Measurements from ENCODE around the gene VAMP5.

Gene VAMP5

DNA sequence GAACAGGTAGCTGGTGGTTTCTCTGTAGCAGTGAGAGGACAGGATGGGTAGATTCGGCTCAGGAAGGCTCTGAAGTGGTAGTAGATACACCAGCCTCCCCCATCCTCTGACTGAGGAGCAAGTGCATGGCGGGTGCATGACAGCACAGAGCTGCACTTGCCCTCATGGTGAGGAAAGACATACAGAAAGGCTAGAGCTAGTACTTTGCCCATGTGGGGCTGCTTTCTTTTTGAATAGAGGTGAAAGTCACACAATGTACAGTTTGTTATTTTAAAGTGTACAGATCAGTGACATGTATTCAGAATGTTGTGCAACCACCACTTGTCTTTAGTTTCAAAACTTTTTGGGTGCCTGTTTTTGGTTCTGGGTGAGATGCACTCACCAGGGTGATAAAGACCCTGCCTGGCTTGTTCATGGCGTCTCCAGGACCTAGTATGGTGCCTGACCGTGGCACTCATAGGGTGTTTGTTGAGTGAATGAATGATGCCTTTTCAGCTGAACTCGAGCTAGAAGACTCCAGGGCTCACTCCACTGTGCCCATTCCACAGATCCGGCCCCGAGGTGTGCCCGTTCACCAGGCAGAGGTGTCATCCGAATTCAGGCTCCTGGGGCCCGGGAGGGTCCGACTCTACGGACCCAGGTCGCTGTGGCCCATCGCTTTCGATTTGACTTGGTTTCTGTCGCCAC, 421 bp upstream of the VAMP5 start:
- WGBS (ENCODE audit: extremely low coverage, insufficient coverage, insufficient read length), result no CpG with 5 or more reads among the region's 16 CpGs
- H2AK5ac ChIP-seq (ENCODE audit: low read length), result no peak overlapping the region
- peaks cover 4% of the 10 kb centered on the region for H3K79me1 ChIP-seq (ENCODE audit: low read length)
- H3K79me2 ChIP-seq (ENCODE audit: control insufficient read depth, insufficient read depth, low read length, poor library complexity), result no peaks in the 10 kb centered on the region
- H3K14ac ChIP-seq (ENCODE audit: low read length), result no peak overlapping the region
- no peak overlapping the region for H3K27ac ChIP-seq (ENCODE audit: low read depth, low read length)
- H4K12ac ChIP-seq (ENCODE audit: low read depth, low read length), result no peak overlapping the region
- no peaks in the 10 kb centered on the region for H3K27me3 ChIP-seq (ENCODE audit: insufficient read depth, low read length)
- H3K4ac ChIP-seq (ENCODE audit: low read depth, low read length), result no peak overlapping the region
- H4K8ac ChIP-seq (ENCODE audit: low read depth, low read length), result no peak overlapping the region
- H2BK5ac ChIP-seq (ENCODE audit: low read depth, low read length, poor library complexity), result no peak overlapping the region
- no peak overlapping the region for H2BK12ac ChIP-seq (ENCODE audit: low read length)
- H3K9ac ChIP-seq (ENCODE audit: low read length), result no peak overlapping the region
- peaks cover 8 to 10% of the 10 kb centered on the region in 2 experiments for H3K36me3 ChIP-seq (ENCODE audit: control insufficient read depth in 1 of 2, insufficient read depth in 2 of 2, low read length in 2 of 2)
- H2BK120ac ChIP-seq (ENCODE audit: insufficient read depth, low read length, poor library complexity), result no peak overlapping the region
- peak overlapping the region; percentile 6 for H3K4me2 ChIP-seq (ENCODE audit: low read length)
- no peaks in the 10 kb centered on the region for H3K9me3 ChIP-seq (ENCODE audit: insufficient read depth, low read depth, low read length)
- no peak overlapping the region for H2AFZ ChIP-seq (ENCODE audit: insufficient read depth, low read length, poor library complexity)
- H3K4me1 ChIP-seq (ENCODE audit: control insufficient read depth in 1 of 2, insufficient read depth in 2 of 2, low read length in 2 of 2), result peaks cover 37 to 41% of the 10 kb centered on the region in 2 experiments
- H3K4me3 ChIP-seq (ENCODE audit: low read depth, low read length), result no peak overlapping the region
- no peak for DNase-seq
- H3K23ac ChIP-seq (ENCODE audit: low read length), result no peak overlapping the region
- no peak overlapping the region for H4K91ac ChIP-seq (ENCODE audit: low read depth, low read length)
- H3K18ac ChIP-seq (ENCODE audit: low read length), result no peak overlapping the region

- peak overlapping the region; percentile 25 for H2AFZ ChIP-seq (ENCODE audit: insufficient read depth, low read length, poor library complexity)
- H3K27me3 ChIP-seq (ENCODE audit: insufficient read depth, low read length), result no peaks in the 10 kb centered on the region
- no peak overlapping the region for H4K91ac ChIP-seq (ENCODE audit: low read depth, low read length)
- H3K23ac ChIP-seq (ENCODE audit: low read length), result no peak overlapping the region
- H2BK12ac ChIP-seq (ENCODE audit: low read length), result peak overlapping the region; percentile 2
- H3K27ac ChIP-seq (ENCODE audit: low read depth, low read length), result peak overlapping the region; percentile 28
- peak overlapping the region; percentile 46 for H3K4me2 ChIP-seq (ENCODE audit: low read length)
- peak; percentile 75 to 84 for DNase-seq
- peaks cover 24 to 28% of the 10 kb centered on the region in 2 experiments for H3K4me1 ChIP-seq (ENCODE audit: control insufficient read depth in 1 of 2, insufficient read depth in 2 of 2, low read length in 2 of 2)
- H3K36me3 ChIP-seq (ENCODE audit: control insufficient read depth in 1 of 2, insufficient read depth in 2 of 2, low read length in 2 of 2), result peaks cover 8 to 10% of the 10 kb centered on the region in 2 experiments
- H3K79me1 ChIP-seq (ENCODE audit: low read length), result peaks cover 4% of the 10 kb centered on the region
- H4K8ac ChIP-seq (ENCODE audit: low read depth, low read length), result peak overlapping the region; percentile 52
- peak overlapping the region; percentile 9 for H2BK5ac ChIP-seq (ENCODE audit: low read depth, low read length, poor library complexity)
- no peak overlapping the region for H3K9ac ChIP-seq (ENCODE audit: low read length)
- no peaks in the 10 kb centered on the region for H3K79me2 ChIP-seq (ENCODE audit: control insufficient read depth, insufficient read depth, low read length, poor library complexity)
- no peak overlapping the region for H4K12ac ChIP-seq (ENCODE audit: low read depth, low read length)
- no peak overlapping the region for H3K4ac ChIP-seq (ENCODE audit: low read depth, low read length)
- H2AK5ac ChIP-seq (ENCODE audit: low read length), result no peak overlapping the region
- H3K9me3 ChIP-seq (ENCODE audit: insufficient read depth, low read depth, low read length), result no peaks in the 10 kb centered on the region
- H2BK120ac ChIP-seq (ENCODE audit: insufficient read depth, low read length, poor library complexity), result peak overlapping the region; percentile 48
- WGBS (ENCODE audit: extremely low coverage, insufficient coverage, insufficient read length), result no CpG with 5 or more reads among the region's 9 CpGs
- no peak overlapping the region for H3K4me3 ChIP-seq (ENCODE audit: low read depth, low read length)
- peak overlapping the region; percentile 12 for H3K14ac ChIP-seq (ENCODE audit: low read length)
- H3K18ac ChIP-seq (ENCODE audit: low read length), result no peak overlapping the region
Measured at GRCh38 chr2:85584857-85585780, 888 bp downstream of the VAMP5 start.

GRCh38 chr2:85585781-85586105, 1.5 kb downstream of the VAMP5 start:
- no peak overlapping the region for H3K9ac ChIP-seq (ENCODE audit: low read length)
- H3K27ac ChIP-seq (ENCODE audit: low read depth, low read length), result no peak overlapping the region
- H4K12ac ChIP-seq (ENCODE audit: low read depth, low read length), result no peak overlapping the region
- no peak overlapping the region for H2BK5ac ChIP-seq (ENCODE audit: low read depth, low read length, poor library complexity)
- H3K23ac ChIP-seq (ENCODE audit: low read length), result no peak overlapping the region
- no peak overlapping the region for H4K91ac ChIP-seq (ENCODE audit: low read depth, low read length)
- no peak overlapping the region for H2BK12ac ChIP-seq (ENCODE audit: low read length)
- peaks cover 23 to 27% of the 10 kb centered on the region in 2 experiments for H3K4me1 ChIP-seq (ENCODE audit: control insufficient read depth in 1 of 2, insufficient read depth in 2 of 2, low read length in 2 of 2)
- no peak overlapping the region for H4K8ac ChIP-seq (ENCODE audit: low read depth, low read length)
- H3K27me3 ChIP-seq (ENCODE audit: insufficient read depth, low read length), result no peaks in the 10 kb centered on the region
- no peak overlapping the region for H3K4me2 ChIP-seq (ENCODE audit: low read length)
- no peak overlapping the region for H2AK5ac ChIP-seq (ENCODE audit: low read length)
- peaks cover 4% of the 10 kb centered on the region for H3K79me1 ChIP-seq (ENCODE audit: low read length)
- no peaks in the 10 kb centered on the region for H3K9me3 ChIP-seq (ENCODE audit: insufficient read depth, low read depth, low read length)
- no peak overlapping the region for H2AFZ ChIP-seq (ENCODE audit: insufficient read depth, low read length, poor library complexity)
- no peak overlapping the region for H3K14ac ChIP-seq (ENCODE audit: low read length)
- peak; percentile 73 to 93 for DNase-seq
- peaks cover 7 to 8% of the 10 kb centered on the region in 2 experiments for H3K36me3 ChIP-seq (ENCODE audit: control insufficient read depth in 1 of 2, insufficient read depth in 2 of 2, low read length in 2 of 2)
- no peaks in the 10 kb centered on the region for H3K79me2 ChIP-seq (ENCODE audit: control insufficient read depth, insufficient read depth, low read length, poor library complexity)
- no peak overlapping the region for H3K18ac ChIP-seq (ENCODE audit: low read length)
- no peak overlapping the region for H2BK120ac ChIP-seq (ENCODE audit: insufficient read depth, low read length, poor library complexity)
- WGBS (ENCODE audit: extremely low coverage, insufficient coverage, insufficient read length), result no CpG with 5 or more reads among the region's 1 CpG
- H3K4ac ChIP-seq (ENCODE audit: low read depth, low read length), result no peak overlapping the region
- no peak overlapping the region for H3K4me3 ChIP-seq (ENCODE audit: low read depth, low read length)

DNA sequence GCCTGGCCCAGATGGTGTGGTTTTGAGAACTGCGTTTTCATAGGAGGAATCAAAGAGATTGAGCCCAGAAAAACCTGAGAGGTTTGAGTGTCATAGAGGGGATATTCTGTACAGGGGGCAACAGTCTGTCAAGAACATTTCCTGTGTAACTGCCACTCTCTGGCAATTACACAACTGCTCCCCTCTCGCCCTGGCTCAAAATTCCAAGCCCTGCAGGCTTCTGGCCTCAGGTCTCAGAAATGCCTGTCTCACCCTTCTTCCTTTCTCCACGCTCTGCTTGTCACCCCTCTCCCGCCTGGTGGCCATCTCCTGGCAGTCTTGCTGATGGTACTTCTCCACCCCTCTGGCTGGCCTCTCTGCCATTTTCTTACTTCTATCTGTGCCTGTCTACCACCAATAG, 4.0 kb downstream of the VAMP5 start:
- Histone ChIP-seq H2BK5ac (ENCODE audit: low read depth, low read length, poor library complexity) (no peak overlapping the region), H3K27ac (ENCODE audit: low read depth, low read length) (peak overlapping the region; percentile 9), H3K18ac (ENCODE audit: low read length) (no peak overlapping the region), H3K4me1 (ENCODE audit: control insufficient read depth in 1 of 2, insufficient read depth in 2 of 2, low read length in 2 of 2) (peaks cover 23 to 31% of the 10 kb centered on the region in 2 experiments), H4K8ac (ENCODE audit: low read depth, low read length) (no peak overlapping the region), H3K23ac (ENCODE audit: low read length) (no peak overlapping the region), H2AK5ac (ENCODE audit: low read length) (no peak overlapping the region), H4K91ac (ENCODE audit: low read depth, low read length) (no peak overlapping the region), H3K79me1 (ENCODE audit: low read length) (peaks cover 4% of the 10 kb centered on the region), H3K79me2 (ENCODE audit: control insufficient read depth, insufficient read depth, low read length, poor library complexity) (no peaks in the 10 kb centered on the region), H3K4ac (ENCODE audit: low read depth, low read length) (no peak overlapping the region), H2AFZ (ENCODE audit: insufficient read depth, low read length, poor library complexity) (no peak overlapping the region), H3K14ac (ENCODE audit: low read length) (no peak overlapping the region), H3K27me3 (ENCODE audit: insufficient read depth, low read length) (no peaks in the 10 kb centered on the region), H4K12ac (ENCODE audit: low read depth, low read length) (no peak overlapping the region), H3K4me2 (ENCODE audit: low read length) (no peak overlapping the region), H2BK120ac (ENCODE audit: insufficient read depth, low read length, poor library complexity) (no peak overlapping the region), H2BK12ac (ENCODE audit: low read length) (no peak overlapping the region), H3K9ac (ENCODE audit: low read length) (no peak overlapping the region), H3K9me3 (ENCODE audit: insufficient read depth, low read depth, low read length) (no peaks in the 10 kb centered on the region), H3K36me3 (ENCODE audit: control insufficient read depth in 1 of 2, insufficient read depth in 2 of 2, low read length in 2 of 2) (no peaks in the 10 kb centered on the region), H3K4me3 (ENCODE audit: low read depth, low read length) (no peak overlapping the region)
- WGBS (ENCODE audit: extremely low coverage, insufficient coverage, insufficient read length), result no CpG with 5 or more reads among the region's 4 CpGs
- peak; percentile 34 to 50 for DNase-seq
